ENCODE measurements around the gene SH2B2.
A peak's percentile ranks its signal among the peaks of the same experiment; 100 is the strongest.
"Not testable (repeated sequence)": the region's sequence is repeated elsewhere in the genome, so short reads cannot be mapped to it uniquely, and the experiment has no call there.

The SH2B2 gene

GRCh38 chr7:102337420-102337819, 50.8 kb downstream of the SH2B2 start:
- DNase-seq: not testable (repeated sequence)

- DNase-seq: not testable (repeated sequence)
These were observed 54.1 kb downstream of the SH2B2 start for GRCh38 chr7:102340599-102341368.

DNA sequence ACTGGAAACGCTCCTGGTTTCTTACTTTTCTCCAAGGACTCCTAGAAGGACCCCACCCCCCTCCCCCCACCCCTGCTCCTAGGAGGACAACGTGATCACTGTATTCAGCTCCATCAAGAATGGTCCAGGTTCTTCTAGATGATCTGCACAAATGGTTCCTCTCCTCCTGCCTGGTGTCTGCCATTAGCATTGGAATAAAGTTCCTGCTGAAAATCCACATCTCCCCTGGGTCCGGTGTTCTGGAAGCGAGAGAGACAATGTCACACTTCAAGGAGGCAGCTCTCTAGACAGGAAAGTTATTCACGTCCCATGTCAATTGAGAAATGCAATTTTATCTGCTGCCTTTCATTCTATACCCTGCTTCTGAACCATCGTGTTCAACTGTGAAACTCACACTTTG, 60.3 kb downstream of the SH2B2 start:
- DNase-seq: not testable (repeated sequence)

GRCh38 chr7:102356344-102356743, 69.7 kb downstream of the SH2B2 start, which contains the start of gene SPDYE6:
SPDYE6 (minus strand) TSS chr7:102356444; CDS start chr7:102356023, 421 bp downstream.
- not testable (repeated sequence) for DNase-seq

- DNase-seq: peak; percentile 100
These were observed 77.1 kb downstream of the SH2B2 start for GRCh38 chr7:102363549-102364393.

- DNase-seq: not testable (repeated sequence)
These were observed 77.8 kb downstream of the SH2B2 start for GRCh38 chr7:102364394-102364886.

- not testable (repeated sequence) for DNase-seq
These were observed 78.7 kb downstream of the SH2B2 start for GRCh38 chr7:102365390-102365789.

DNA sequence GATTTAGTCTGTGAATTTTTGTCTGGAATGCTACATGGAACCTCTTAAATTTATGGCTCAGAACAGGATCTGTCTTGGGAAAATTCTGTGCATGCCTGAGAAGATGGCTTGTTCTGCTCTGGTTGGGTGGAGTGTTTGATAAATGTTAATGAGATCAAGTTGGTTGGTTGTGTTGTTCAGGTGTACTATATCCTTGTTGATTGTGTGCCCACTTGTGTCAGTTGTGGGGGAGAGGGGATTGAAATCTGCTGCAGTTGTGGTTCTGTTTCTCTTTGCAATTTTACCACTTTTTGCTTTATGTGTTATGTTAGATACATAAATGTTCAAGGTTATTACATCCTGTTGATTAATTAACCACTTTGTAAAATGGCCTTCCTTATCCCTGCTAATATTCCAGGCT, 83.4 kb downstream of the SH2B2 start:
- DNase-seq: not testable (repeated sequence)

Data from fibroblast of skin of right biceps (primary cell).